Measurements from ENCODE around the gene C9orf153. TPM values are rescaled to one million over a fixed set of nuclear protein-coding genes. Genes with fewer than 3 reads are reported as not detected.

C9orf153 gene
- total RNA-seq, result 0.09 and 0.32 TPM in 2 replicates

GRCh38 chr9:86259557-86259956 is at the start of gene C9orf153:
TSS of gene C9orf153 (minus strand) at chr9:86259657. CDS start at chr9:86229603, 30,054 bp downstream.

GRCh38 chr9:86282077-86282978 is 22.9 kb upstream of the C9orf153 start, which contains the start of gene ISCA1:
TSS of gene ISCA1 (minus strand) at chr9:86282538. CDS start at chr9:86282458, 80 bp downstream.

Other genes with a start within 250 kb of the C9orf153 start
- 31.5 and 50.9 TPM in 2 replicates for gene GOLM1, start 160.1 kb downstream of the C9orf153 start, total RNA-seq
- 10.4 and 14.0 TPM in 2 replicates for gene ISCA1, start 22.9 kb upstream of the C9orf153 start, total RNA-seq
- gene TUT7, start 94.8 kb upstream of the C9orf153 start, total RNA-seq, result 41.3 and 44.4 TPM in 2 replicates

Data from bronchial smooth muscle cell (primary cell).